Neuronal stem cell (in vitro differentiated cells): ENCODE results near the gene CCDC150.

Source experiments
- DNase-seq: peaks from one replicate; pipeline ENCODE4 v3.0.0-alpha.2; 2013; ENCODE audit warnings: low spot score
- H2AFZ ChIP-seq: one replicate; pipeline ENCODE4 v1.6.1; 2013; ENCODE audit warnings: mild to moderate bottlenecking, low read length, inconsistent platforms
- H2AK5ac ChIP-seq: 2 replicates; pipeline ENCODE4 v1.6.1; 2013; ENCODE audit warnings: low read depth, mild to moderate bottlenecking, inconsistent platforms, low read length, moderate library complexity, mixed read lengths
- H2BK120ac ChIP-seq: 2 replicates; pipeline ENCODE4 v1.6.1; 2013; ENCODE audit warnings: low read depth, mild to moderate bottlenecking, inconsistent platforms, low read length, moderate library complexity, mixed read lengths
- H2BK12ac ChIP-seq: one replicate; pipeline ENCODE4 v1.6.1; 2013; ENCODE audit warnings: low read length, inconsistent platforms
- H2BK15ac ChIP-seq: 2 replicates; pipeline ENCODE4 v1.6.1; 2013; ENCODE audit warnings: mild to moderate bottlenecking, low read length, inconsistent platforms, mixed read lengths
- H2BK5ac ChIP-seq: one replicate; pipeline ENCODE4 v1.6.1; 2013; ENCODE audit warnings: inconsistent platforms, mild to moderate bottlenecking, low read length, moderate library complexity
- H3K14ac ChIP-seq: one replicate; pipeline ENCODE4 v1.6.1; 2013; ENCODE audit warnings: low read length, inconsistent platforms
- H3K18ac ChIP-seq: 2 replicates; pipeline ENCODE4 v1.6.1; 2013; ENCODE audit warnings: low read length, inconsistent platforms
- H3K23ac ChIP-seq: 2 replicates; pipeline ENCODE4 v1.6.1; 2013; ENCODE audit warnings: low read depth, mild to moderate bottlenecking, mixed read lengths, low read length, inconsistent platforms; ENCODE audit not compliant: poor library complexity
- H3K27ac ChIP-seq: replicated peaks from 3 replicates; pipeline ENCODE4 v1.5.1; 2013; ENCODE audit warnings: low read length, inconsistent platforms
- H3K27me3 ChIP-seq, 3 experiments: 2 replicates each; pipeline ENCODE4 v1.6.1; 2013; ENCODE audit warnings: low read length in 3 of 3, mild to moderate bottlenecking in 2 of 3, inconsistent platforms in 1 of 3, low read depth in 1 of 3, mixed read lengths in 1 of 3, moderate library complexity in 1 of 3; ENCODE audit not compliant: control insufficient read depth in 3 of 3, insufficient read depth in 3 of 3
- H3K36me3 ChIP-seq, 2 donors: replicated peaks in 1 of 2; 2 replicates each; pipeline ENCODE4 v1.6.1; 2013; ENCODE audit warnings: low read length in 2 of 2; ENCODE audit not compliant: control insufficient read depth in 2 of 2, insufficient read depth in 2 of 2
- H3K4ac ChIP-seq: 2 replicates; pipeline ENCODE4 v1.6.1; 2013; ENCODE audit warnings: inconsistent platforms, mild to moderate bottlenecking, low read length, moderate library complexity
- H3K4me1 ChIP-seq, 2 donors: 1 replicate in 1 of 2; 2 replicates in 1 of 2; pipeline ENCODE4 v1.6.1; 2013; ENCODE audit warnings: low read length in 2 of 2, low read depth in 1 of 2; ENCODE audit not compliant: control insufficient read depth in 2 of 2, insufficient read depth in 1 of 2
- H3K4me2 ChIP-seq: one replicate; pipeline ENCODE4 v1.6.1; 2013; ENCODE audit warnings: mild to moderate bottlenecking, low read length, inconsistent platforms; ENCODE audit not compliant: insufficient read depth, poor library complexity, severe bottlenecking
- H3K4me3 ChIP-seq, 2 donors: 2 replicates each; pipeline ENCODE4 v1.5.1; 2013; ENCODE audit warnings: low read length in 2 of 2, mild to moderate bottlenecking in 2 of 2, inconsistent platforms in 1 of 2, moderate library complexity in 1 of 2
- H3K79me1 ChIP-seq: one replicate; pipeline ENCODE4 v1.6.1; 2013; ENCODE audit warnings: low read depth, mild to moderate bottlenecking, inconsistent platforms, low read length, moderate library complexity
- H3K9ac ChIP-seq: one replicate; pipeline ENCODE4 v1.6.1; 2013; ENCODE audit warnings: mild to moderate bottlenecking, low read depth, low read length, inconsistent platforms; ENCODE audit not compliant: poor library complexity
- H3K9me3 ChIP-seq, 2 donors: replicated peaks in 1 of 2; 2 replicates each; pipeline versions ENCODE3 to v1.6.1; 2013; ENCODE audit warnings: low read length in 2 of 2, mild to moderate bottlenecking in 2 of 2, inconsistent platforms in 1 of 2, low read depth in 1 of 2, mixed read lengths in 1 of 2, moderate library complexity in 1 of 2; ENCODE audit not compliant: control insufficient read depth in 2 of 2, insufficient read depth in 1 of 2
- H4K8ac ChIP-seq: one replicate; pipeline ENCODE4 v1.6.1; 2013; ENCODE audit warnings: low read depth, mild to moderate bottlenecking, inconsistent platforms, low read length, moderate library complexity
- H4K91ac ChIP-seq: one replicate; pipeline ENCODE4 v1.6.1; 2013; ENCODE audit warnings: low read length, low read depth, mild to moderate bottlenecking, inconsistent platforms; ENCODE audit not compliant: poor library complexity
- WGBS, 2 donors: extraction: QIAGEN DNeasy Blood & Tissue Kit; methylation state at CpG; one replicate each; pipeline ENCODE4 v1.1.7; 2013; ENCODE audit warnings: missing lambda C conversion rate in 2 of 2, mixed read lengths in 1 of 2; ENCODE audit not compliant: insufficient read length in 2 of 2, insufficient replicate concordance in 1 of 2; ENCODE audit errors: extremely low coverage in 2 of 2; 5-methylcytosine and 5-hydroxymethylcytosine counted together

Gene CCDC150

DNA sequence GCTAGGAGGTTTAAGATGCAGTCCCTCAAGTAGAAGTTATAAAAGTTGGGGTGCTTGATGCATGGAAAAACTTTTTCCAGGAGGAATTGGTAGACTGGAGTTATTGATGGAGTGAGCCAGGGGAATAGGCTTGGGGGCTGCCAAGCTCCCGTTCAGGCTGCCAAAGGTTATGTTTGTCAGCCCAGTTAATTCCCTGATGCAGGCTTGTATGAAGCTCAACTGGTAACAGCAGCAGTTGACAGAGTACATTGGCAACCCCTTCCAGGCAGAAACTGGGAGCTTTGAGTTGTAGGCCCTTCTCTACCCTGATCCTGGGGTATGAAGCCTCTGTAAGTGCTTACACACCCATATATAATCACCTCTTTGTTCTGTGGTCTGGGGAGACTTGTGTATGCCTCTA, 16.2 kb downstream of the CCDC150 start:
- H3K27me3 ChIP-seq = no peaks in the 10 kb centered on the region
- peaks cover 19 to 56% of the 10 kb centered on the region in 2 donors for H3K9me3 ChIP-seq
- H3K4me2 ChIP-seq = no peak overlapping the region
- no peak overlapping the region for H4K8ac ChIP-seq
- no peak overlapping the region for H3K4me3 ChIP-seq
- H3K27ac ChIP-seq = peak overlapping the region; percentile 16
- H3K23ac ChIP-seq = no peak overlapping the region
- no peak overlapping the region for H2BK5ac ChIP-seq
- peaks cover 0 to 8% of the 10 kb centered on the region in 2 donors for H3K4me1 ChIP-seq
- H2AK5ac ChIP-seq = no peak overlapping the region
- no peak overlapping the region for H2BK15ac ChIP-seq
- no peak overlapping the region for H2AFZ ChIP-seq
- peaks cover 12 to 78% of the 10 kb centered on the region in 2 donors for H3K36me3 ChIP-seq
- DNase-seq = no peak
- H4K91ac ChIP-seq = no peak overlapping the region
- H3K79me1 ChIP-seq = peaks cover 8% of the 10 kb centered on the region
- no peak overlapping the region for H2BK12ac ChIP-seq
- no CpG with 5 or more reads among the region's 1 CpG for WGBS, 2 donors
- no peak overlapping the region for H3K4ac ChIP-seq
- no peak overlapping the region for H3K18ac ChIP-seq
- H3K9ac ChIP-seq = no peak overlapping the region
- no peak overlapping the region for H3K14ac ChIP-seq
- H2BK120ac ChIP-seq = no peak overlapping the region

DNA sequence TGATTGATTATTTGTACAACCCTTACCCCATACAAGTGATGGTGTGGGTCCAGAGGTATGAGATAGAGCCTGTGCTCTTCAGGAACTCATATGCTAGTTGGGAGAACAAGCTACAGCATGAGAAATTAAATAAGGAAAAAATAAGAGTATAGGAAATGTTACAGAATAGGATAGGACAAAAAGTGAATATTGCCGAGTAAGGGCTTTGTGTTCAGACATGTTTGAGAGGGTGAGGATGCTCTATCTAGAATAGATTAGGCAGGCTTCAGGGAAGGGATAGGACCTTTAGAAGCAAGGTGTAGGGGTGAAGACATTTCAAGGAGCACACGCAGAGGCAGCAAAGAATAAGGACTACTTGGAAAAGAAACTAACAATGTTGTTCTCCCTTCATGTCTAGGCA, 17.8 kb downstream of the CCDC150 start:
- H2BK15ac ChIP-seq = no peak overlapping the region
- H3K79me1 ChIP-seq = peaks cover 5% of the 10 kb centered on the region
- H3K27ac ChIP-seq = no peak overlapping the region
- H3K9me3 ChIP-seq = peaks cover 13 to 40% of the 10 kb centered on the region in 2 donors
- WGBS, 2 donors = 100% methylated on average over 1 of the region's 2 CpGs; no CpG with 5 or more reads in 1 of the 2 donors
- H2BK12ac ChIP-seq = no peak overlapping the region
- H2AK5ac ChIP-seq = no peak overlapping the region
- H3K4me2 ChIP-seq = no peak overlapping the region
- no peaks in the 10 kb centered on the region for H3K27me3 ChIP-seq
- no peak overlapping the region for H2BK5ac ChIP-seq
- no peak overlapping the region for H2BK120ac ChIP-seq
- H2AFZ ChIP-seq = no peak overlapping the region
- H3K18ac ChIP-seq = no peak overlapping the region
- no peak overlapping the region for H3K9ac ChIP-seq
- peaks cover 0 to 8% of the 10 kb centered on the region in 2 donors for H3K4me1 ChIP-seq
- no peak overlapping the region for H4K91ac ChIP-seq
- no peak overlapping the region for H3K4me3 ChIP-seq
- H3K14ac ChIP-seq = no peak overlapping the region
- H4K8ac ChIP-seq = no peak overlapping the region
- H3K36me3 ChIP-seq = peaks cover 9 to 80% of the 10 kb centered on the region in 2 donors
- H3K4ac ChIP-seq = no peak overlapping the region
- H3K23ac ChIP-seq = no peak overlapping the region
- no peak for DNase-seq

DNA sequence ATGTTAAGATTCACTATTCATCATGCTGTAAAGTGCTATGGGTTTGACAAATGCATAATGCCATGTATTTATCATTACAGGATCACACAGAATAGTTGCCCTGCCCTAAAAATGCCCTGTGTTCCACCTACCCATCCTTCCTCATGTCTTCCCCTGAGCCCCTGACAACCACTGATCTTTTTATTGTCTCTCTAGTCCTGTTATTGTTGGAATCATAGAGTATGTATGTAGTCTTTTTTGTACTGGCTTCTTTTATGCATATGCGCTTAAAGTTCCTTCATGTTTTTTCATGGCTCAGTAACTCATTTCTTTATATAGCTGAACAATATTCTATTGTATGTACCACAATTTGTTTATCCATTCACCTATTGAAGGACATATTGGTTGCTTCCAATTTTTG, 20.3 kb downstream of the CCDC150 start:
- H3K4ac ChIP-seq = no peak overlapping the region
- H2AFZ ChIP-seq = no peak overlapping the region
- peaks cover 0 to 15% of the 10 kb centered on the region in 2 donors for H3K9me3 ChIP-seq
- no peak overlapping the region for H3K27ac ChIP-seq
- H2BK12ac ChIP-seq = no peak overlapping the region
- no peak overlapping the region for H2BK120ac ChIP-seq
- no peaks in the 10 kb centered on the region for H3K27me3 ChIP-seq
- no peaks in the 10 kb centered on the region for H3K79me1 ChIP-seq
- no peak overlapping the region for H3K23ac ChIP-seq
- H3K14ac ChIP-seq = no peak overlapping the region
- no peak for DNase-seq
- no peak overlapping the region for H2BK5ac ChIP-seq
- H2AK5ac ChIP-seq = no peak overlapping the region
- H3K36me3 ChIP-seq = peaks cover 8 to 72% of the 10 kb centered on the region in 2 donors
- no peak overlapping the region for H2BK15ac ChIP-seq
- H3K4me1 ChIP-seq = peaks cover 0 to 8% of the 10 kb centered on the region in 2 donors
- H3K18ac ChIP-seq = no peak overlapping the region
- H4K91ac ChIP-seq = no peak overlapping the region
- H3K4me3 ChIP-seq = no peak overlapping the region
- H3K4me2 ChIP-seq = no peak overlapping the region
- H4K8ac ChIP-seq = no peak overlapping the region
- no CpG with 5 or more reads among the region's 1 CpG for WGBS, 2 donors
- H3K9ac ChIP-seq = no peak overlapping the region

DNA sequence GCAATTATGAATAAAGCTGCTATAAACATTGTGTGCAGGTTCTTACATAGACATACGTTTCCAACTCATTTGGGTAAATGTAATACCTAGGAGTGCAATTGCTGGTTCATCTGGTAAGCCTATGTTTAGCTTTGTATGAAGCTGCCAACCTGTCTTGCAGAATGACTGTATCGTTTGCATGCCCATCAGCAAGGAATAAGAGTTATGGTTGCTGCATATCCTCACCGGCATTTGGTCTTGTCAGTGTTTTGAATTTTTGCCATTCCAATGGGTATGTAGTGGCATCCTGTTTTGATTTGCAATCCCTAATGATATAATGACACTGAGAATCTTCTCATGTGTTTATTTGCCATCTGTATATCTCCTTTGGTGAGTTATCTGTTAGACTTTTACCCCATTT, 20.7 kb downstream of the CCDC150 start:
- no peak overlapping the region for H3K14ac ChIP-seq
- H3K27ac ChIP-seq = no peak overlapping the region
- no peak overlapping the region for H2BK12ac ChIP-seq
- H3K4me3 ChIP-seq = no peak overlapping the region
- H4K91ac ChIP-seq = no peak overlapping the region
- no peak for DNase-seq
- H2AK5ac ChIP-seq = no peak overlapping the region
- no peak overlapping the region for H2BK5ac ChIP-seq
- H3K4me1 ChIP-seq = peaks cover 0 to 7% of the 10 kb centered on the region in 2 donors
- no peak overlapping the region for H3K18ac ChIP-seq
- H3K36me3 ChIP-seq = peaks cover 8 to 74% of the 10 kb centered on the region in 2 donors
- no peak overlapping the region for H3K4me2 ChIP-seq
- no peak overlapping the region for H4K8ac ChIP-seq
- H2AFZ ChIP-seq = no peak overlapping the region
- no peak overlapping the region for H2BK120ac ChIP-seq
- no peak overlapping the region for H3K23ac ChIP-seq
- no peak overlapping the region for H3K9ac ChIP-seq
- WGBS, 2 donors = no CpG with 5 or more reads among the region's 3 CpGs
- no peaks in the 10 kb centered on the region for H3K79me1 ChIP-seq
- H3K27me3 ChIP-seq = no peaks in the 10 kb centered on the region
- peaks cover 0 to 11% of the 10 kb centered on the region in 2 donors for H3K9me3 ChIP-seq
- H3K4ac ChIP-seq = no peak overlapping the region
- no peak overlapping the region for H2BK15ac ChIP-seq
